ENCODE data around the gene DNAH5.
"Not testable (repeated sequence)": the region's sequence is repeated elsewhere in the genome, so short reads cannot be mapped to it uniquely, and the experiment has no call there.

Gene DNAH5, protein sequence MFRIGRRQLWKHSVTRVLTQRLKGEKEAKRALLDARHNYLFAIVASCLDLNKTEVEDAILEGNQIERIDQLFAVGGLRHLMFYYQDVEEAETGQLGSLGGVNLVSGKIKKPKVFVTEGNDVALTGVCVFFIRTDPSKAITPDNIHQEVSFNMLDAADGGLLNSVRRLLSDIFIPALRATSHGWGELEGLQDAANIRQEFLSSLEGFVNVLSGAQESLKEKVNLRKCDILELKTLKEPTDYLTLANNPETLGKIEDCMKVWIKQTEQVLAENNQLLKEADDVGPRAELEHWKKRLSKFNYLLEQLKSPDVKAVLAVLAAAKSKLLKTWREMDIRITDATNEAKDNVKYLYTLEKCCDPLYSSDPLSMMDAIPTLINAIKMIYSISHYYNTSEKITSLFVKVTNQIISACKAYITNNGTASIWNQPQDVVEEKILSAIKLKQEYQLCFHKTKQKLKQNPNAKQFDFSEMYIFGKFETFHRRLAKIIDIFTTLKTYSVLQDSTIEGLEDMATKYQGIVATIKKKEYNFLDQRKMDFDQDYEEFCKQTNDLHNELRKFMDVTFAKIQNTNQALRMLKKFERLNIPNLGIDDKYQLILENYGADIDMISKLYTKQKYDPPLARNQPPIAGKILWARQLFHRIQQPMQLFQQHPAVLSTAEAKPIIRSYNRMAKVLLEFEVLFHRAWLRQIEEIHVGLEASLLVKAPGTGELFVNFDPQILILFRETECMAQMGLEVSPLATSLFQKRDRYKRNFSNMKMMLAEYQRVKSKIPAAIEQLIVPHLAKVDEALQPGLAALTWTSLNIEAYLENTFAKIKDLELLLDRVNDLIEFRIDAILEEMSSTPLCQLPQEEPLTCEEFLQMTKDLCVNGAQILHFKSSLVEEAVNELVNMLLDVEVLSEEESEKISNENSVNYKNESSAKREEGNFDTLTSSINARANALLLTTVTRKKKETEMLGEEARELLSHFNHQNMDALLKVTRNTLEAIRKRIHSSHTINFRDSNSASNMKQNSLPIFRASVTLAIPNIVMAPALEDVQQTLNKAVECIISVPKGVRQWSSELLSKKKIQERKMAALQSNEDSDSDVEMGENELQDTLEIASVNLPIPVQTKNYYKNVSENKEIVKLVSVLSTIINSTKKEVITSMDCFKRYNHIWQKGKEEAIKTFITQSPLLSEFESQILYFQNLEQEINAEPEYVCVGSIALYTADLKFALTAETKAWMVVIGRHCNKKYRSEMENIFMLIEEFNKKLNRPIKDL (N-terminal part only)

DNA sequence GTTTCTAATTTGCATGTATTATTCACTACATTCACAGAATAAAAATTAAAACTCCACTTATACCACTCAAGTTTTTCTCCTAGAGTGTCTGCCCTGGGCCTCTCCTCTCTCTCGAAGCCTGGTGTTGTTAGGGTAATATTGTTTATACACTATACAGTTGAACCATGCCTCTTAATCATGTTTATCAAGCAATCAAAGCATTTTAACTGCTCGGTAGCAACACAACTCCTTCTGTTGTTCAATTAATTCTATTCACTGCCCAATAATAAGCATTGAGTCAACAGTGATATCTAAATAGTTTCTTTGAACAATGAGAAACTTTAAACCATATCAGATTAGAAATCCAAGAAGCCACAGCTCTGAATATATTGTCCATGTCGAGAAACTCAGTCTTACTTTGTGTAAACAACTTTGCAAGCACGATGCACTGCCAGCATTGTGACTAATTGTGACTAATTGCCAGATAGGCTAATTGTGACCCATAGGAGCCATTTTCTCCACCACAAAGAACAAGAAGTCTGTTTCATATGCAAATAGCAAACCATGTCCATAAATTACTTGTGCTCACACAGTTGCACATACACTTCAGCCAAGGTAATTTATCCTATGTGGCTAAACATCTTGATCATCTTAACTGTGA, at the start of gene DNAH5:
DNAH5 (minus strand) TSS at position 129 of the 640 bp plus-strand sequence. CDS start 250 bp downstream, outside the sequence.
- no peak for DNase-seq

DNA sequence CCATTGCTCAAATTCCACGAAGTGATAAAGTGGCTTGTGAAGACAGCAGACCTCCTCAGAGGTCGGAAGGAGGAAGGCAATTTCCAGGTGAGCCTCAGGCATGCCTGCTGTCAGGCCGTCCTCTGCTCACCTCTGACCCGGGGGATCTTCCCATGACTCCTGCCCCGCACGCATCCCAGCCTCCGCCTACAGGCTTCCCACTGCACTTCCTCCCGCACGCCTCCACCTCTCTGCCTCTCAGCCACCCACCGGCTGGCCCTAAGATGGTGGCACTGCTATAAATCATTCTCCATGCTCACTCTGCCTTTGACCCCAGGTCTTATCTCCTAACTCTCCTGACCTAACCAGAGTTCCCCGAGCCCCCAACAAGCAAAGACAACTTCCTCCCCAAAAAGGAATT, 49.4 kb upstream of the DNAH5 start:
- DNase-seq = no peak

DNA sequence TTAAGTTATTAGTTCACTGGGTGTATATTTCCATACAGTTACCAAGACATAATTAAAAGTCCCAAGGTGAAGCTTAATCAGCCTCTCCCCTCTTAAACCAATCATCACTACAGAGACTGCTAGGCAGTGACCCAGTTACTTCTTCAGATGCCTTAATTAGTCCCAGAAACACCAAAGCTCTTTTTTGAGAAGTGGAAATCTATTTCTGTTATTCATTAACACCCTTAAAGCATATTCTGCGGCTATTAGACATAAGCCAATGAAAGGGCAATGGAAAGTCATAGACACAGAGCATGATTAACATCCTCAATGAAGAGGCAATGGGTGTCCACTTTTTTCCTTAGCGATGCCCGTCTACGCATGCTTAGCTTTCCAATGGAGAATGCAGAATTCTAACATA, 48.3 kb upstream of the DNAH5 start:
- DNase-seq = no peak

DNA sequence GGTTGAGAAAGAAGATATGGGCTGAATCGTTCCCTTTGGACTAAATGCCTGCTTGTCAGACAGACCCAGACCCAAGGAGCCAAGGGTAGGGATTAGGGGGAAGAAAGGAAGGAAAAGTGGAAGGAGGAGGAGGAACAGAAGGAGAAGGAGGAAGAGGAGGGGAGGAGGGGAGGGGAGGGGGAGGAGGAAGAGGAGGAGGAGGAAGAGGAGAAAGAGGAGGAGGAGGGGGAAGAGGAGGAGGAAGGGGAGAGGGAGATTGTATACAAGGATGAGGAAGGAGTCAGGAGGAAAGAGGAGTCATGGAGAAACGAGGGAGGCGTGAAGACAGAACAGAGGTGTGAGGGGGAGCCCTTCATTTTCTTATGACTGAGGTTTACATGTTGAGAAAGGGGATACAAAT, 46.9 kb upstream of the DNAH5 start:
- no peak for DNase-seq

DNA sequence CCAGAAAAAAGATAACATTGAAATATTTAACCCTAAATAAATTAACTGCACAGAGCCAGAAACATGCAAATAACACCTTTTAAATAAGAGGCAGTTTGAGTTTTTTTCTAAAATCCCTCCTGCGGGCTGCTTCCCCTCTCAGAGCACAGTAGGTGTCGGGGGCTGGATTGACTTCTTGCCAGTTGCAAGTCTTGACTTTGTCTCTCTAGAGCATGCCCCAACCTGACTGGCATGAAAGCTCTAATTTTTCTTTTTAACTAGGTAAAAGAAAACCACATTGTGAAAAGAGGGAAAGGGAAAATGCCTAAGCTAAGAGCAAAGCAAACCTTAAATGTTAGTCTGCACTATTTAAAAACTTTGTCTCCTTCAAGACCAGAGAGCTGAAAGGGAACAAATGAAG, 46.4 kb upstream of the DNAH5 start:
- no peak for DNase-seq

DNA sequence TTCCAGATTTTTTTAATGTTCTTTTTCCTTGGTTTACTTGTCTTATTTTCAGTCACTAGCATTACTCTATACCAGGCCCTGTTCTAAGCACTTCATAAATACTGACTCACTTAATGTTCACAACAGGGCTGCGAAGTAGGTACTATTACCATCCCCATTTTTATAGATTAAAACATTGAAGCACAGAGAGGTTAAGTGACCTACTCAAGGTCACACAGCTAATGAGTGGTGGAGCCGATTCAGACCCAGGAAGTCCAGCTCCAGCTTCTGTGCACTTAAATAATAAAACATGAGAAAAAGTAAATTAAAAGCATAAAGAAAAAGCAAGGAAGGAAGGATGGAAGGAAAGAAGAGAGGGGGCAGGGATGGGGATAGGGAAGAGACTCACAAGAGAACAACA, 45.3 kb upstream of the DNAH5 start:
- DNase-seq = no peak

DNA sequence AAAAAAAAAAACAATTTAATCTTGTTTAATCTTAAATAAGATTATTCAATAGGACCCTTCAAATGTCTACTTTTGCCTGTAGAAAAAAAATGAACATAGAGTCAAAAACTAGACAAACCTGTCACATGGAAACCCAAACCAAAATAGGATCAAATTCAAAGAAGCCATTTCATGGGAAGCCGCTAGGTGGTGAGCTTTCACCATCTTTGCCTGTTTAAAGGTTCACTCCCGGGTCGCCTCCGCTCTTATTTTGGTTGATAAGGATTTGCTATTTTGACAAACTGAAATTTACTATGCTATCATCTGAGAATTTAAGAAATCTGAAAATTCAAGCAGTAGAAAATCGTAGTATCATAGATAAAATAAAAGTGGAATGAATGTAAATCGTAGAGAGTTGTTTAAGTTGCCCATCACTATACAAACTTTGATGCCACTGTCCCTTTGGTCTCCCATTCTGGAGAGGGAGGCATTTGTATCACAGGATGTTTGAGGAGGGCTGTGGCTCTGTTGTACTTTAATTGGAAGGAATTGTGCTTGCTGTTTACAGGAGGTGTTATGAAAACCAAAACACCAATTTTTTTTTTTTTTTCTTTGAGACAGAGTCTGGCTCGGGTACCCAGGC, 43.5 kb upstream of the DNAH5 start:
- no peak for DNase-seq

DNA sequence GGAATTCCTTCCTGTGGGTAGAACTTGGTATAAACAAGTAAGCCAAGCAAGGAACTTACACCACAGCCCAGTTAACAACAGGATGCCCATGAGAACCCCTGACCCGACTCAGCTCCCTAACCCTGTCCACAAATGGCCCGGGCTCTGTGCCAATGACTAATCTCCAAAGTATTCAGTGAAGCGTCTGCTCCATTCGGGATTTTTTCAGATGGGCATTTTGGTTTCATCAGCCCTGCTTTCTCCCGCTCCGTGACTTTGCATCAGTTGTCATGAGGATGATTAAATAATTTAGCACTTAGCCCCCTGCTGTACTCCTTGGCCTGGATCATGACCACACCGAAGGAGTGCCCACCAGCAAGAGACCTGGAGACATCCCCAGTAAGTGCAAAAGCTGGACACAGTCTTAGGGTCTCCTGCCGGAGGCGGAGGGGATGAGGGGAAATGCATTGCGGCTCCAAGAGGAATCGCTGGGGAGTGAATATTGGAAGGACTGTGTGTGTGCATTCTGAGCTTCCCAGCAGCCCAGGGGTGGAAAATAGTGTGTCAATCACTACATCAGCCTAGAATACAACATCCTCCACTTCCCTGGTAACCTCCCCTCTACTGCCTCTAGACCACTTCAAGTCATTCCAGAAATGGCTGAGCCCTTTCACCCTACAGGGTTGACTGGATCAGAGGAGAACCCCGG, 41.4 kb upstream of the DNAH5 start:
- no peak for DNase-seq

DNA sequence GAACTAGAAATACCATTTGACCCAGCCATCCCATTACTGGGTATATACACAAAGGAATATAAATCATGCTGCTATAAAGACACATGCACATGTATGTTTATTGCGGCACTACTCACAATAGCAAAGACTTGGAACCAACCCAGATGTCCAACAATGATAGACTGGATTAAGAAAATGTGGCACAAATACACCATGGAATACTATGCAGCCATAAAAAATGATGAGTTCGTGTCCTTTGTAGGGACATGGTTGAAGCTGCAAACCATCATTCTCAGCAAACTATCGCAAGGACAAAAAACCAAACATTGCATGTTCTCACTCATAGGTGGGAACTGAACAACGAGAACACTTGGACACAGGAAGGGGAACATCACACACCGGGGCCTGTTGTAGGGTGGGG, 40.4 kb upstream of the DNAH5 start:
- not testable (repeated sequence) for DNase-seq

DNA sequence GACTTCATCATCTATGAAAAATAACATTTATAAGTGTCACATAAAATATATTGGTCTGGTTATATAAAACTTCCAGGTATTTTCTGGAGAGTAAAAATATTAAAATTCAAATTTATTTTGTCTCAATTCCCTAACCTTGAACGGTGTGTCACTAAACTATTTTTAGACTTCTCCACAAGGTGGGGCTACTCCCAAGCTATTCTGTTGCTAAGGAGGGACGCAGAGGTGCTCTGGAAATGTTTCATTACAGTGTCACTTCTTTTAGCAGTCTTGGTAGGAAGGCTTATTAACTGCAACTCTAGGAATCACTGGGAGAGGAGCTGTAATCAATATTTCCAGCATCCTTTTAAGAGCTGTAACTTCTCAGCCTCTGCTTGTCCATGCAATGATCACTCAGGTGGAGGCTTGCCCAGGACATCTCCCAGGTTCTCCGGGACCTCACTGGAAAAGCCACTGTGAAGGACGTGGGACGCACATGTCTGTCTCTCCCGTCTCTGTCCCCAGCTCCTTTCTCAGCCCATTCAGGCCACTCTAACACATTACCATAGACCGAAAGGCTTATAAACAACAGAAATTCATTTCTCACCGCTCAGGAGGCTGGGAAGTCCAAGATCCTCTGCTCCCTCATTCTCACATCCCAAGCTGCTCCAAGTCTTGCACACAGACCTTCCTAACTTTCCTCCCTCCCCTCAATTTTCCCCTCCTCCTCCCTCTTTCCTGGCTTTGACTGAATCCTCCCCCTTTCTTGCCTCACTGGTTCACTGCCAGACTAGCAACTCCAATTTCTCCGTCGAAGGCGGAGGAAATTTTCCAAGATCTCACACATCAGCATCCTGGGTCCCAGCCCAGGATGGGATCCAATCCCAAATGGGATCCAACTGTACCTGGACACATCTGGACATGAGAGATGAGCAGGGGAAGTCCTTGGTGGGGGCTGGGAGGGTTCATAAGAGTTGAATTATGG, 32.7 kb upstream of the DNAH5 start:
- no peak for DNase-seq

DNA sequence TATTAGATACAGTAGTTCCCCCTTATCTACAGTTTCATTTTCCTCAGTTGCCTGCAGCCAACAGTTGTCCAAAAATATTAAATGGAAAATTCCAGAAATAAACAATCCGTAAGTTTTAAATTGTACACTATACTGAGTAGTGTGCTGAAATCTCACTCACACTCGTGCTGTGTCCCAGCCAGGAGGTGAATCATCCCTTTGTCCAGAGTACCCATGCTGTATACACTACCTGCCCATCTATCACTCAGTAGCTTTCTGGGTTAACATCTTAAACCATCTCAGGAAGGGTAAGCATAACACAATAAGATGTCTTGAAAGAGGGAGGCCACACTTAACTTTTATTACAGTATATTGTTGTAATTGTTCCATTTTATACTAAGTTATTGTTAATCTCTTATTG, 31.7 kb upstream of the DNAH5 start:
- no peak for DNase-seq

DNA sequence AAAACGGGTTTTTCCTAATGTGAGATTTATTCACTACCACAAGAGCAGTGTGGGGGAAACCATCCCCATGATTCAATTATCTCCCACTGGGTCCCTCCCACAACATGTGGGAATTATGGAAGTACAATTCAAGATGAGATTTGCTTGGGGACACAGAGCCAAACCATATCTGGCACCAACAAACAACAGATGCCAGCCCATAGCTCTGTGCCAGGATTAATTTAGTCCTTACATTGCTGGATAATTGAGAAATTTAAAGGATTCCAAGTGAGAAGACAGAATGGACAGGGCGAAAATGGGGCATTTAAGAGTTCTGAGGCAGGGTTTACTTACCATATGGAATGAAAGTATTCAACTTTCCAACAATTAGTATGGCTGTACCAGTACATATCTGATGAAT, 30.8 kb upstream of the DNAH5 start:
- DNase-seq = no peak

DNA sequence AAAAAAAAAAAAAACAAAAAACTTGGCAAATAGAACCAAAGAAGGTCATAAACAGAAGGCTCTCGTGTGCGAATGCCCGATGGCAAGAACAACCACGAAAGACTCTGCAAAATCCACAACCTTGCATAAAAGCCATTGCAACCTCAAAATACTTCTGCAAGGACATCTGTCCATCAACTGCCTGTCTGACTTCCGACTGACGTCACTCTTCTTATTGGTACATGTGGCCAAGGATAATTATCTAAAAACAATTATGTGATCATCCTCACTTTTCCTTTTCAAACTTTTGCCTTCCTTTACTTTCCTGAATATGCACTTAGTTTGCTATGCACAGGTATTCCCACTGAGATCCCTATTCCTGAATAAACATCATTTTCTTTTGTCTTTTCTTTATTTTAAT, 29.2 kb upstream of the DNAH5 start:
- DNase-seq = no peak

DNA sequence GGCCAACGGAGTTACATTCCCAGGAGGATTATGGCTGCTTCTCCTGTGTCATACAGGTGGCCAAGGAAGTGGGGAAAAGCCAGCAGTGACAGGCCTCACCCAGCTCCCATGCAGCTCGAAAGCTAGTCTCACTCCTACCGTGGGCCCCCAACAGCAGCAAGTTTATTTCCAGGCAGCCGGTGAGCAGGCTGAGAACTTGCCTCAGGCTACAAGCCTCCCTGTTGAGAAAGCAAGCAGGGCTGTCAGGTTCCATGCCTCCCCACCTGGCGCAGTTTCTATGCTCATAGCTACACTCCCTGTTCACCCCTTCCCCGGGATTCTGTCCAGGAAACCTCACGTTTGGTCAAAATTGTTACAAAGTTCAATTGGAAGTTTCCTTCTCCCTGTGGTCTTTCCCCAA, 27.5 kb upstream of the DNAH5 start:
- no peak for DNase-seq

DNA sequence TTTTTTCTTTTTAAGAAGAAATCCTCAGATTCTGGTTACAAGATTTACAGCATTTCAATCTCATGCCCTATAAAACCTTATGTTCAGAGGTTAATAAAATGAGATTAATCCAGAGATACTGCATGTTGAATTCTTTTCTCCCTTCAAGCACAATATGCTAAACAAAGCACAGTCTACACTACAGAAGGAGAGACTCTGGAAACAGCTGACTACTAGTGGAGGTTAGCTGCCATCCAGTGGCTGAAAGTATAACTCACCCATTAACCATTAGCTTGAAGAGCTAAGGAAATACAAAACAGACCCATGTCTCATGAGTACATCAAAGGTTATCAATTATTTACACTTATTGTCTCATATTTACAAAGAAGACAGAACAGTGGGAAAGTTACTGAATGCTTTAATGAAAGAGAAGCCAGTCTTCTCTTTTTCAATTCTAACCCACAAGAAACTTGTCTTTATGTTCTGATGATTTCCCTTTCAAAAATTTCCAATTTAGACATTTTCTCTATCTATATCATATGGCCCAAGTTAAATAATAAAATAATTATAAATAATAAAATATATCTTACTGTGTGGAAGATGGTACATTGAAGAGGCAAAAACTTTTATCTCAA, 12.7 kb upstream of the DNAH5 start:
- no peak for DNase-seq

DNA sequence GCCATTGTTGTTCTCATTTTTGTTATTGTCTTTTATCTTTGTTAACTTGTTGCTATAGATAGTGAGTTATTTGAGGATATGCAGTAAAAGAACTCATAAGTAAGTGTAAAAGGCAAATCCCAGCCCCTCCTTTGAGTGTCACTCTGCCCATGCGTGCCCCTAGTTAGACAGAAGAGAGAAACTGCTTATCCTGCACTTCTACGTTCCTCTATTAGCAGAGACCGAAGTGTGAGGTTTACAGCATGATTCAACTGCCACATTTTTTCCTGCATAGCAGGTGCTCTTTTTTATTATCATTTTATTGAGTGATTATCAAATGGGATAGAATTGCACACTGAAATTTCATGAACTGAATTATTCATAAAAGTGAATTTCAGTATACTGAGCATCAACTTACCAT, 12.0 kb upstream of the DNAH5 start:
- no peak for DNase-seq

DNA sequence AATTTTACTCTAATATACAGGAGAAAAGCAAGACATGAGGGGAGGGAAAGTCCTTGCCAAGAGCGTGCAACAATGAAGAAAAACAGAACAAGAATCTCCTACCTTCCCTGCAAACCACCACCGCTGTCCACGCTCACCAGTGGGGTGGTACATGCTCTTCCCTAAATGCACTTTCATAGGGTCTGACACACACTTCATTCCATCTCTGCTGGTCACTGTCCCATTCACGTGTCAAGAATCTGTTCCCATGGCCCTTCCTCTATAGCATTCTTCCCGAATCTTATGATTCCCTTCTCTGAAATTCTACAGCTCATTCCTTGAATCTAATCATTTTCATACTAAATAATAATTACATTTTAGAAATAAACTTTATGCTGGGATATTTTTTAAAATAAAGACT, 11.4 kb upstream of the DNAH5 start:
- no peak for DNase-seq

DNA sequence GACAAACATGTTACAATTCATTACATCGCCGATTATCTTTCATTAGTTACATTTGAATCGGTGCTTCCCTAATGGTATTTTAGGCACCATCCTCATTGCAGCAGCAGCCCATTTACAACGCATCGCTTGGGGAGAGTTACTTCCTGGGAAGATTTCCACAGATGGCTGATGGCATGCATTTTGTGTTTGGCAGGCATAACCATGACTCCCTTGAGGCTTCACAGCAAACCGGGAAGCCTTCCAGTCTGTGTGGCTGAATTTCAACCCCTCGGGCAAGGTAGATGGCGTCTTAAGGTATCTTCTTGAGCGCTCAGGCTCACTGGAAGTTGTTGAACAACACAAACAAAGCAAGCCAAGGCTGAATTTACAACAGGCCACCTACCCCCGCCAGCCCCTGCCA, 1.6 kb upstream of the DNAH5 start:
- no peak for DNase-seq

DNA sequence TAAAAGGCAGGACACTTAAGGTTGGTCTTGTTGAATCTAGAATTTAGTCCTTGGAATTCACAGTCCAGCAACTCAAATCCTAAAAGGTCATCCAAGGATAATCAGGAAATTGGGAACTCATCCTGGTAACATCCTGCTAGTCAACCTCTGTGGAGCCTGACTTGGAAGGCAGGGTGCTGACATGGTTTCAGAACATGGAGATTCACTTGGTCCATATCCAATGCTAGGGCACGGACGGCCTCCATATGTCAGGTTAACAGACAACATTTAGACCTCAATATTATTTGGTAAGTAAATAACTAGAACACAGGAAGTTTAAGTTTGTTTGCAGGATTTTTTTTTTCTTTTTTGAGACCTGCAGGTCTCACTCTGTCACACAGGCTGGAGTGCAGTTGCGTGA, 783 bp upstream of the DNAH5 start:
- DNase-seq = no peak

DNA sequence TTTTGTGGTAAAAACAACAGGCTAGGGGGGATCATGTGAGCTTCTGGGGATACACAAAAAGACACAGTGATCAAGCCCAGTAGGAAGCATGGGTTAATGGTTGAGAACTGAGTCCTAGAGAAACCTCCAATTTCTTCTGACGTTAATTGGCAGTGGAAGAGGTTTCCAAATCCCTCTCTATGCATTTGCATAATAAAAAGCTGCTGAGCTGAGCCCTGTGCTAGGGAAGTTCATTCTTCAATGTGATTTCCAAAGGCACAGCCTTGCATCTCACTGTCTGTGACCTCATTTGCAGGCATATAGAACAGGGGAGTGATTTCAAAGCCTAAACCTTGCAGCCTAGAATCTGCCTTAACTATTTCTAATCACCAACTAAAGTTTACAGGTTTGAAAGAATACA, 812 bp downstream of the DNAH5 start:
- no peak for DNase-seq

Data from stimulated activated CD4-positive, alpha-beta T cell treated with anti-CD3 and anti-CD28 coated beads, Interleukin-4, amount 100 ng/mL, for 4 hours (primary cell).